Measurements from ENCODE around the gene MFGE8.

The MFGE8 gene

GRCh38 chr15:88874684-88875083 lies 38.5 kb downstream of the MFGE8 start:
- Mint-ChIP-seq H3K27ac (no peak overlapping the region), H3K27me3 (no peaks in the 10 kb centered on the region), H3K4me3 (no peak overlapping the region), H3K9me3 (no peaks in the 10 kb centered on the region), H3K4me1 (ENCODE audit: low read depth) (no peaks in the 10 kb centered on the region), H3K36me3 (ENCODE audit: low read depth) (peaks cover 17% of the 10 kb centered on the region)

GRCh38 chr15:88874275-88874674 lies 38.9 kb downstream of the MFGE8 start:
- Mint-ChIP-seq H3K9me3 (no peaks in the 10 kb centered on the region), H3K4me1 (ENCODE audit: low read depth) (no peaks in the 10 kb centered on the region), H3K4me3 (no peak overlapping the region), H3K36me3 (ENCODE audit: low read depth) (peaks cover 17% of the 10 kb centered on the region), H3K27ac (no peak overlapping the region), H3K27me3 (no peaks in the 10 kb centered on the region)

- Mint-ChIP-seq H3K4me3 (no peak overlapping the region), H3K27me3 (no peaks in the 10 kb centered on the region), H3K4me1 (ENCODE audit: low read depth) (no peaks in the 10 kb centered on the region), H3K36me3 (ENCODE audit: low read depth) (peaks cover 17% of the 10 kb centered on the region), H3K27ac (no peak overlapping the region), H3K9me3 (no peaks in the 10 kb centered on the region)
Observed at GRCh38 chr15:88873786-88874185, 39.4 kb downstream of the MFGE8 start.

- Mint-ChIP-seq H3K27me3 (no peaks in the 10 kb centered on the region), H3K9me3 (no peaks in the 10 kb centered on the region), H3K36me3 (ENCODE audit: low read depth) (peaks cover 17% of the 10 kb centered on the region), H3K27ac (no peak overlapping the region), H3K4me3 (no peak overlapping the region), H3K4me1 (ENCODE audit: low read depth) (no peaks in the 10 kb centered on the region)
Observed at GRCh38 chr15:88872706-88873105, 40.5 kb downstream of the MFGE8 start.

- H3K27ac Mint-ChIP-seq: no peak overlapping the region
- no peaks in the 10 kb centered on the region for H3K27me3 Mint-ChIP-seq
- H3K9me3 Mint-ChIP-seq: no peaks in the 10 kb centered on the region
- H3K4me3 Mint-ChIP-seq: no peak overlapping the region
- no peaks in the 10 kb centered on the region for H3K4me1 Mint-ChIP-seq (ENCODE audit: low read depth)
- peaks cover 17% of the 10 kb centered on the region for H3K36me3 Mint-ChIP-seq (ENCODE audit: low read depth)
Observed at GRCh38 chr15:88872106-88872505, 41.1 kb downstream of the MFGE8 start.

- Mint-ChIP-seq H3K27me3 (no peaks in the 10 kb centered on the region), H3K9me3 (no peaks in the 10 kb centered on the region), H3K4me3 (no peak overlapping the region), H3K4me1 (ENCODE audit: low read depth) (no peaks in the 10 kb centered on the region), H3K36me3 (ENCODE audit: low read depth) (peaks cover 13% of the 10 kb centered on the region), H3K27ac (no peak overlapping the region)
Observed at GRCh38 chr15:88871313-88871712, 41.9 kb downstream of the MFGE8 start.

- no peaks in the 10 kb centered on the region for H3K36me3 Mint-ChIP-seq (ENCODE audit: low read depth)
- H3K27ac Mint-ChIP-seq: no peak overlapping the region
- H3K9me3 Mint-ChIP-seq: no peaks in the 10 kb centered on the region
- H3K4me1 Mint-ChIP-seq (ENCODE audit: low read depth): no peaks in the 10 kb centered on the region
- no peaks in the 10 kb centered on the region for H3K27me3 Mint-ChIP-seq
- no peak overlapping the region for H3K4me3 Mint-ChIP-seq
Observed at GRCh38 chr15:88866295-88866881, 46.8 kb downstream of the MFGE8 start.

- no peaks in the 10 kb centered on the region for H3K36me3 Mint-ChIP-seq (ENCODE audit: low read depth)
- no peaks in the 10 kb centered on the region for H3K4me1 Mint-ChIP-seq (ENCODE audit: low read depth)
- no peak overlapping the region for H3K4me3 Mint-ChIP-seq
- no peak overlapping the region for H3K27ac Mint-ChIP-seq
- H3K27me3 Mint-ChIP-seq: no peaks in the 10 kb centered on the region
- no peaks in the 10 kb centered on the region for H3K9me3 Mint-ChIP-seq
Observed at GRCh38 chr15:88865498-88866099, 47.6 kb downstream of the MFGE8 start.

GRCh38 chr15:88864861-88865497 lies 48.2 kb downstream of the MFGE8 start:
- H3K27me3 Mint-ChIP-seq: no peaks in the 10 kb centered on the region
- H3K27ac Mint-ChIP-seq: no peak overlapping the region
- no peaks in the 10 kb centered on the region for H3K4me1 Mint-ChIP-seq (ENCODE audit: low read depth)
- H3K9me3 Mint-ChIP-seq: no peaks in the 10 kb centered on the region
- H3K4me3 Mint-ChIP-seq: no peak overlapping the region
- H3K36me3 Mint-ChIP-seq (ENCODE audit: low read depth): no peaks in the 10 kb centered on the region

- Mint-ChIP-seq H3K4me1 (ENCODE audit: low read depth) (no peaks in the 10 kb centered on the region), H3K27me3 (peaks cover 4% of the 10 kb centered on the region), H3K36me3 (ENCODE audit: low read depth) (no peaks in the 10 kb centered on the region), H3K4me3 (no peak overlapping the region), H3K9me3 (no peaks in the 10 kb centered on the region), H3K27ac (no peak overlapping the region)
Observed at GRCh38 chr15:88863412-88863811, 49.8 kb downstream of the MFGE8 start.

- Mint-ChIP-seq H3K36me3 (ENCODE audit: low read depth) (no peaks in the 10 kb centered on the region), H3K4me3 (no peak overlapping the region), H3K4me1 (ENCODE audit: low read depth) (no peaks in the 10 kb centered on the region), H3K27ac (no peak overlapping the region), H3K9me3 (no peaks in the 10 kb centered on the region), H3K27me3 (peaks cover 4% of the 10 kb centered on the region)
Observed at GRCh38 chr15:88860212-88860611, 53.0 kb downstream of the MFGE8 start.

- Mint-ChIP-seq H3K27ac (no peak overlapping the region), H3K27me3 (peaks cover 4% of the 10 kb centered on the region), H3K36me3 (ENCODE audit: low read depth) (no peaks in the 10 kb centered on the region), H3K4me1 (ENCODE audit: low read depth) (no peaks in the 10 kb centered on the region), H3K9me3 (peaks cover 6% of the 10 kb centered on the region), H3K4me3 (no peak overlapping the region)
Observed at GRCh38 chr15:88859550-88859949, 53.6 kb downstream of the MFGE8 start.

- Mint-ChIP-seq H3K9me3 (peaks cover 9% of the 10 kb centered on the region), H3K27ac (no peak overlapping the region), H3K27me3 (peaks cover 4% of the 10 kb centered on the region), H3K4me1 (ENCODE audit: low read depth) (no peaks in the 10 kb centered on the region), H3K4me3 (no peak overlapping the region), H3K36me3 (ENCODE audit: low read depth) (no peaks in the 10 kb centered on the region)
Observed at GRCh38 chr15:88858934-88859333, 54.2 kb downstream of the MFGE8 start.

GRCh38 chr15:88852476-88852875 lies 60.7 kb downstream of the MFGE8 start:
- H3K4me1 Mint-ChIP-seq (ENCODE audit: low read depth): no peaks in the 10 kb centered on the region
- H3K36me3 Mint-ChIP-seq (ENCODE audit: low read depth): no peaks in the 10 kb centered on the region
- no peak overlapping the region for H3K27ac Mint-ChIP-seq
- peaks cover 13% of the 10 kb centered on the region for H3K9me3 Mint-ChIP-seq
- H3K27me3 Mint-ChIP-seq: peaks cover 3% of the 10 kb centered on the region
- no peak overlapping the region for H3K4me3 Mint-ChIP-seq

- peaks cover 9% of the 10 kb centered on the region for H3K4me1 Mint-ChIP-seq (ENCODE audit: low read depth)
- H3K36me3 Mint-ChIP-seq (ENCODE audit: low read depth): no peaks in the 10 kb centered on the region
- peaks cover 3% of the 10 kb centered on the region for H3K27me3 Mint-ChIP-seq
- H3K9me3 Mint-ChIP-seq: peaks cover 6% of the 10 kb centered on the region
- no peak overlapping the region for H3K27ac Mint-ChIP-seq
- no peak overlapping the region for H3K4me3 Mint-ChIP-seq
Observed at GRCh38 chr15:88849376-88850072, 63.7 kb downstream of the MFGE8 start.
